Measurements from ENCODE around the gene PTPN6. TPM values are rescaled to one million over a fixed set of nuclear protein-coding genes. Genes with fewer than 3 reads are reported as not detected.

PTPN6 gene
- polyA plus RNA-seq, 1 donor = 21.9 TPM

- DNase-seq = no peak
Observed at GRCh38 chr12:6921996-6922946, 28.9 kb upstream of the PTPN6 start.

GRCh38 chr12:6923003-6923732 is 28.0 kb upstream of the PTPN6 start:
- no peak for DNase-seq

GRCh38 chr12:6923851-6924250 is 27.3 kb upstream of the PTPN6 start:
- DNase-seq = no peak

- no peak for DNase-seq
Observed at GRCh38 chr12:6925239-6925539, 26.0 kb upstream of the PTPN6 start.

GRCh38 chr12:6925540-6926279 is 25.4 kb upstream of the PTPN6 start:
- peak; percentile 73 for DNase-seq

- DNase-seq = peak; percentile 91
Observed at GRCh38 chr12:6927379-6928021, 23.7 kb upstream of the PTPN6 start, which contains the start of gene ATN1. Gene ATN1, plus strand, starts transcription at chr12:6927959. Its CDS starts 6,043 bp downstream, at chr12:6934002.

GRCh38 chr12:6928022-6928702 is 23.0 kb upstream of the PTPN6 start:
- DNase-seq = no peak

- DNase-seq = no peak
Observed at GRCh38 chr12:6928703-6929407, 22.3 kb upstream of the PTPN6 start.

GRCh38 chr12:6929466-6930452 is 21.4 kb upstream of the PTPN6 start:
- DNase-seq = no peak

GRCh38 chr12:6932766-6933165 is 18.4 kb upstream of the PTPN6 start:
- DNase-seq = no peak

GRCh38 chr12:6934110-6934509 is 17.0 kb upstream of the PTPN6 start:
- no peak for DNase-seq

- DNase-seq = no peak
Observed at GRCh38 chr12:6935371-6936193, 15.6 kb upstream of the PTPN6 start.

- DNase-seq = no peak
Observed at GRCh38 chr12:6936194-6936635, 14.9 kb upstream of the PTPN6 start.

GRCh38 chr12:6936636-6937480 is 14.3 kb upstream of the PTPN6 start:
- DNase-seq = no peak

GRCh38 chr12:6937481-6938352 is 13.4 kb upstream of the PTPN6 start:
- peak; percentile 92 for DNase-seq

Data from left kidney (tissue), 2 donors.